Keratinocyte (primary cell): Measurements from ENCODE around the gene SMAD7. TPM values are rescaled to one million over a fixed set of nuclear protein-coding genes. Genes with fewer than 3 reads are reported as not detected.

Experiments
- DNase-seq: peaks from one replicate; pipeline ENCODE4 v3.0.0-alpha.2; 2011; ENCODE audit warnings: low read depth, missing footprints, low spot score
- FAIRE-seq: peaks from 2 replicates; lab custom pipeline; 2011; peaks lifted over from hg19 to GRCh38; lab: Jason Lieb, UNC
- H2AFZ ChIP-seq: 2 replicates; pipeline ENCODE4 v1.6.0; 2012; ENCODE audit warnings: low read length, control low read depth, inconsistent platforms; ENCODE audit not compliant: control insufficient read depth
- H3K27ac ChIP-seq: 2 replicates; pipeline ENCODE4 v1.5.1; 2011; ENCODE audit warnings: low read length; ENCODE audit not compliant: control insufficient read depth, insufficient read depth
- H3K27me3 ChIP-seq: 3 replicates; pipeline ENCODE4 v1.6.0; 2011; ENCODE audit warnings: low read length; ENCODE audit not compliant: control insufficient read depth, insufficient read depth; ENCODE audit errors: extremely low read depth
- H3K36me3 ChIP-seq, 2 experiments: 2 replicates in 1 of 2; 3 replicates in 1 of 2; pipeline ENCODE4 v1.5.1; 2011; ENCODE audit warnings: low read length in 2 of 2, mild to moderate bottlenecking in 1 of 2; ENCODE audit not compliant: control insufficient read depth in 2 of 2, insufficient read depth in 2 of 2; ENCODE audit errors: extremely low read depth in 1 of 2
- H3K4me1 ChIP-seq: 3 replicates; pipeline ENCODE4 v1.5.1; 2011; ENCODE audit warnings: low read length; ENCODE audit not compliant: control insufficient read depth, insufficient read depth; ENCODE audit errors: extremely low read depth
- H3K4me2 ChIP-seq: 3 replicates; pipeline ENCODE4 v1.6.0; 2011; ENCODE audit warnings: low read depth, low read length; ENCODE audit not compliant: control insufficient read depth, insufficient read depth; ENCODE audit errors: extremely low read depth
- H3K4me3 ChIP-seq, 3 experiments: fragments of 200-600 bp in 1 of 3; sonication (generic) in 1 of 3; 2 replicates in 2 of 3; 3 replicates in 1 of 3; pipeline ENCODE4 v1.5.1; 2011 to 2016; ENCODE audit warnings: low read length in 3 of 3, mild to moderate bottlenecking in 3 of 3, control low read depth in 2 of 3, inconsistent platforms in 1 of 3, low read depth in 1 of 3, mixed read lengths in 1 of 3, mixed run types in 1 of 3, moderate library complexity in 1 of 3; ENCODE audit not compliant: control insufficient read depth in 2 of 3, insufficient read depth in 2 of 3; ENCODE audit errors: extremely low read depth in 1 of 3
- H3K79me2 ChIP-seq: 2 replicates; pipeline ENCODE4 v1.6.0; 2012; ENCODE audit warnings: low read length; ENCODE audit not compliant: control insufficient read depth, insufficient read depth
- H3K9ac ChIP-seq: 3 replicates; pipeline ENCODE4 v1.6.0; 2011; ENCODE audit warnings: low read length; ENCODE audit not compliant: control insufficient read depth, insufficient read depth; ENCODE audit errors: extremely low read depth
- H3K9me1 ChIP-seq: 3 replicates; pipeline ENCODE4 v1.6.0; 2011; ENCODE audit warnings: low read length; ENCODE audit not compliant: control insufficient read depth, insufficient read depth; ENCODE audit errors: extremely low read depth
- H3K9me3 ChIP-seq: 2 replicates; pipeline ENCODE4 v1.5.1; 2012; ENCODE audit warnings: low read depth, low read length; ENCODE audit not compliant: control insufficient read depth
- H4K20me1 ChIP-seq: 3 replicates; pipeline ENCODE4 v1.6.0; 2011; ENCODE audit warnings: low read length; ENCODE audit not compliant: control insufficient read depth, insufficient read depth; ENCODE audit errors: extremely low read depth
- CTCF ChIP-seq, 3 experiments: IDR thresholded peaks in 1 of 3; conservative IDR thresholded peaks in 1 of 3; optimal IDR thresholded peaks in 1 of 3; 2 replicates in 2 of 3; 3 replicates in 1 of 3; pipeline versions ENCODE3 to v1.5.1; 2011; ENCODE audit warnings: low read length in 3 of 3, mild to moderate bottlenecking in 3 of 3, moderate library complexity in 2 of 3, control low read depth in 1 of 3, inconsistent platforms in 1 of 3; ENCODE audit not compliant: insufficient read depth in 2 of 3; ENCODE audit errors: extremely low read depth in 1 of 3
- EZH2 ChIP-seq: IDR thresholded peaks from one replicate; pipeline ENCODE4 v1.6.1; 2012; ENCODE audit warnings: inconsistent platforms, mild to moderate bottlenecking, low read length, moderate library complexity
- dilution Hi-C: fragments of 300-500 bp; cut with MboI; formaldehyde crosslinking; loops from one replicate; pipeline ENCODE4 v1.7.0; 2020; ENCODE audit warnings: low sequenced_read_pairs; ENCODE audit not compliant: extremely low pct_ligation_motif_present
- polyA plus RNA-seq, 5 experiments: library from polyadenylated mRNA; depleted of rRNA in 3 of 5; stranded (reverse) in 3 of 5; stranded (forward) in 1 of 5; unstranded in 1 of 5; fragments of >200 nt; gene quantifications; 1 replicate in 1 of 5; 2 replicates in 3 of 5; 3 replicates in 1 of 5; pipeline versions ENCODE4 v1.2.1 to v1.2.3, GENCODE V29; 2011 to 2012; ENCODE audit warnings: missing spikeins in 2 of 5, low read depth in 1 of 5, low replicate concordance in 1 of 5

The SMAD7 gene
- polyA plus RNA-seq, 1 donor (not counting 4 experiments of a cell fraction or from before 2014, with no cell fraction given): 9.5 TPM

GRCh38 chr18:48905513-48905912 lies 45.3 kb downstream of the SMAD7 start:
- FAIRE-seq (no peak), DNase-seq (no peak)
- no peaks in the 10 kb centered on the region for H3K36me3 ChIP-seq
- H3K9me1 ChIP-seq: no peaks in the 10 kb centered on the region
- H3K4me2 ChIP-seq: no peak overlapping the region
- H3K4me1 ChIP-seq: peaks cover 11% of the 10 kb centered on the region
- H3K27ac ChIP-seq: no peak overlapping the region
- H3K9me3 ChIP-seq: peaks cover 4% of the 10 kb centered on the region
- TF ChIP-seq CTCF (optimal IDR thresholded peaks at IDR 0.05 in 1 of 3, IDR thresholded peaks at IDR 0.05 in 1 of 3, conservative IDR thresholded peaks at IDR 0.05 in 1 of 3; ENCODE audit: extremely low read depth in 1 of 3, insufficient read depth in 2 of 3, low read length in 3 of 3) (no peak), EZH2 (no peak)
- H3K27me3 ChIP-seq: no peaks in the 10 kb centered on the region
- H3K4me3 ChIP-seq: no peak overlapping the region
- no peaks in the 10 kb centered on the region for H3K79me2 ChIP-seq
- no peaks in the 10 kb centered on the region for H4K20me1 ChIP-seq
- H2AFZ ChIP-seq: no peak overlapping the region
- dilution Hi-C loops: no loop called here
- H3K9ac ChIP-seq: no peak overlapping the region

- no peak overlapping the region for H2AFZ ChIP-seq
- no peaks in the 10 kb centered on the region for H3K27me3 ChIP-seq
- FAIRE-seq: no peak
- no peak overlapping the region for H3K9ac ChIP-seq
- no peaks in the 10 kb centered on the region for H4K20me1 ChIP-seq
- peaks cover 11% of the 10 kb centered on the region for H3K4me1 ChIP-seq
- no peak overlapping the region for H3K4me2 ChIP-seq
- no peak overlapping the region for H3K27ac ChIP-seq
- no peak for TF ChIP-seq EZH2
- TF ChIP-seq CTCF (optimal IDR thresholded peaks at IDR 0.05 in 1 of 3, IDR thresholded peaks at IDR 0.05 in 1 of 3, conservative IDR thresholded peaks at IDR 0.05 in 1 of 3; ENCODE audit: extremely low read depth in 1 of 3, insufficient read depth in 2 of 3, low read length in 3 of 3): no peak
- dilution Hi-C loops: no loop called here
- no peaks in the 10 kb centered on the region for H3K9me1 ChIP-seq
- no peak for DNase-seq
- H3K9me3 ChIP-seq: peaks cover 4% of the 10 kb centered on the region
- H3K4me3 ChIP-seq: no peak overlapping the region
- no peaks in the 10 kb centered on the region for H3K36me3 ChIP-seq
- no peaks in the 10 kb centered on the region for H3K79me2 ChIP-seq
Observed at GRCh38 chr18:48904847-48905394, 45.8 kb downstream of the SMAD7 start.
